Astrocyte (in vitro differentiated cells and primary cell): ENCODE measurements around the gene RBP3. TPM values are rescaled to one million over a fixed set of nuclear protein-coding genes. Genes with fewer than 3 reads are reported as not detected.

Experiments used
- DNase-seq: peaks from one replicate; pipeline ENCODE4 v3.0.0-alpha.2; 2010; ENCODE audit warnings: low read depth
- FAIRE-seq: peaks from 2 replicates; lab custom pipeline; 2011; peaks lifted over from hg19 to GRCh38; lab: Jason Lieb, UNC
- H2AFZ ChIP-seq: 2 replicates; pipeline ENCODE4 v1.6.0; 2012; ENCODE audit warnings: low read depth, low read length, inconsistent platforms
- H3K27ac ChIP-seq: 2 replicates; pipeline ENCODE4 v1.5.1; 2011; ENCODE audit warnings: low read depth, low read length, inconsistent platforms
- H3K27me3 ChIP-seq: 2 replicates; pipeline ENCODE4 v1.6.0; 2011; ENCODE audit warnings: low read length, inconsistent platforms; ENCODE audit not compliant: insufficient read depth
- H3K36me3 ChIP-seq: 2 replicates; pipeline ENCODE4 v1.5.1; 2011; ENCODE audit warnings: low read length, inconsistent platforms; ENCODE audit not compliant: insufficient read depth
- H3K4me1 ChIP-seq: 2 replicates; pipeline ENCODE4 v1.5.1; 2011; ENCODE audit warnings: low read length, inconsistent platforms; ENCODE audit not compliant: insufficient read depth
- H3K4me2 ChIP-seq: 2 replicates; pipeline ENCODE4 v1.6.0; 2012; ENCODE audit warnings: low read length, inconsistent platforms
- H3K4me3 ChIP-seq: 2 replicates; pipeline ENCODE4 v1.5.1; 2011; ENCODE audit warnings: low read depth, mild to moderate bottlenecking, low read length, inconsistent platforms; ENCODE audit not compliant: insufficient read depth
- H3K79me2 ChIP-seq: 2 replicates; pipeline ENCODE4 v1.6.0; 2012; ENCODE audit warnings: mild to moderate bottlenecking, low read length, inconsistent platforms; ENCODE audit not compliant: insufficient read depth
- H3K9ac ChIP-seq: 2 replicates; pipeline ENCODE4 v1.6.0; 2012; ENCODE audit warnings: mild to moderate bottlenecking, low read length, inconsistent platforms
- H3K9me3 ChIP-seq: 2 replicates; pipeline ENCODE4 v1.5.1; 2012; ENCODE audit warnings: low read depth, mild to moderate bottlenecking, low read length, inconsistent platforms; ENCODE audit not compliant: insufficient read depth
- H4K20me1 ChIP-seq: 2 replicates; pipeline ENCODE4 v1.6.0; 2012; ENCODE audit warnings: low read length, inconsistent platforms; ENCODE audit not compliant: insufficient read depth
- H3K27ac Mint-ChIP-seq: one replicate; pipeline ENCODE4 v1.8.0; 2021; ENCODE audit warnings: mild to moderate bottlenecking, mixed read lengths; ENCODE audit not compliant: unreplicated experiment
- H3K27me3 Mint-ChIP-seq: one replicate; pipeline ENCODE4 v1.8.0; 2021; ENCODE audit warnings: low read depth, mixed read lengths; ENCODE audit not compliant: unreplicated experiment
- H3K36me3 Mint-ChIP-seq: one replicate; pipeline ENCODE4 v1.8.0; 2021; ENCODE audit warnings: low read depth, mixed read lengths; ENCODE audit not compliant: unreplicated experiment
- H3K4me1 Mint-ChIP-seq: one replicate; pipeline ENCODE4 v1.8.0; 2021; ENCODE audit warnings: low read depth, mixed read lengths; ENCODE audit not compliant: unreplicated experiment
- H3K4me3 Mint-ChIP-seq: one replicate; pipeline ENCODE4 v1.8.0; 2021; ENCODE audit warnings: mild to moderate bottlenecking, moderate library complexity, mixed read lengths; ENCODE audit not compliant: unreplicated experiment
- H3K9me3 Mint-ChIP-seq: one replicate; pipeline ENCODE4 v1.8.0; 2021; ENCODE audit warnings: mild to moderate bottlenecking, mixed read lengths; ENCODE audit not compliant: unreplicated experiment
- CTCF ChIP-seq: IDR thresholded peaks from 2 replicates; pipeline ENCODE4 v1.5.1; 2011; ENCODE audit warnings: low read depth, mild to moderate bottlenecking, inconsistent platforms, low read length, moderate library complexity; ENCODE audit not compliant: insufficient read depth
- EZH2 ChIP-seq: IDR thresholded peaks from 2 replicates; pipeline ENCODE4 v1.6.1; 2012; ENCODE audit warnings: mild to moderate bottlenecking, low read length, inconsistent platforms; ENCODE audit not compliant: insufficient read depth
- total RNA-seq: library from RNA; stranded (reverse); gene quantifications from 2 replicates; pipeline ENCODE4 v1.2.1, GENCODE V29; 2021

RBP3 gene
- total RNA-seq, 1 donor from 2014 or later: not detected

GRCh38 chr10:47405857-47406547 is 57.8 kb downstream of the RBP3 start:
- no peak for FAIRE-seq

GRCh38 chr10:47406548-47406869 is 58.3 kb downstream of the RBP3 start:
- Mint-ChIP-seq H3K36me3 (no peaks in the 10 kb centered on the region), H3K27ac (no peak overlapping the region), H3K4me1 (peaks cover 23% of the 10 kb centered on the region), H3K9me3 (peaks cover 1% of the 10 kb centered on the region), H3K4me3 (no peak overlapping the region), H3K27me3 (no peaks in the 10 kb centered on the region)
- TF ChIP-seq CTCF: no peak
- no peak for TF ChIP-seq EZH2
- DNase-seq (no peak), FAIRE-seq (no peak)
- peak overlapping the region; percentile 54 for H3K4me2 ChIP-seq
- no peaks in the 10 kb centered on the region for H3K9me3 ChIP-seq
- no peak overlapping the region for H3K27ac ChIP-seq
- H3K27me3 ChIP-seq: peaks cover 3% of the 10 kb centered on the region
- H3K4me1 ChIP-seq: peaks cover 34% of the 10 kb centered on the region
- H3K79me2 ChIP-seq: no peaks in the 10 kb centered on the region
- H3K36me3 ChIP-seq: no peaks in the 10 kb centered on the region
- H3K4me3 ChIP-seq: no peak overlapping the region
- H4K20me1 ChIP-seq: no peaks in the 10 kb centered on the region
- H2AFZ ChIP-seq: no peak overlapping the region
- no peak overlapping the region for H3K9ac ChIP-seq

More at GRCh38 chr10:47405857-47406547, 57.8 kb downstream of the RBP3 start:
- H2AFZ ChIP-seq: no peak overlapping the region
- no peaks in the 10 kb centered on the region for H3K27me3 Mint-ChIP-seq
- H3K4me1 Mint-ChIP-seq: peaks cover 24% of the 10 kb centered on the region
- no peak overlapping the region for H3K4me3 ChIP-seq
- H3K79me2 ChIP-seq: no peaks in the 10 kb centered on the region
- no peak overlapping the region for H3K27ac ChIP-seq
- H3K4me1 ChIP-seq: peaks cover 34% of the 10 kb centered on the region
- H3K9me3 ChIP-seq: no peaks in the 10 kb centered on the region
- DNase-seq: no peak
- H4K20me1 ChIP-seq: no peaks in the 10 kb centered on the region
- H3K36me3 Mint-ChIP-seq: no peaks in the 10 kb centered on the region
- H3K4me3 Mint-ChIP-seq: no peak overlapping the region
- H3K36me3 ChIP-seq: no peaks in the 10 kb centered on the region
- H3K9me3 Mint-ChIP-seq: peaks cover 1% of the 10 kb centered on the region
- H3K4me2 ChIP-seq: peak overlapping the region; percentile 54
- H3K27ac Mint-ChIP-seq: no peak overlapping the region
- no peak overlapping the region for H3K9ac ChIP-seq
- no peaks in the 10 kb centered on the region for H3K27me3 ChIP-seq
- TF ChIP-seq CTCF (no peak), EZH2 (no peak)
